Measurements from ENCODE around the gene RPRD1B.

DNA sequence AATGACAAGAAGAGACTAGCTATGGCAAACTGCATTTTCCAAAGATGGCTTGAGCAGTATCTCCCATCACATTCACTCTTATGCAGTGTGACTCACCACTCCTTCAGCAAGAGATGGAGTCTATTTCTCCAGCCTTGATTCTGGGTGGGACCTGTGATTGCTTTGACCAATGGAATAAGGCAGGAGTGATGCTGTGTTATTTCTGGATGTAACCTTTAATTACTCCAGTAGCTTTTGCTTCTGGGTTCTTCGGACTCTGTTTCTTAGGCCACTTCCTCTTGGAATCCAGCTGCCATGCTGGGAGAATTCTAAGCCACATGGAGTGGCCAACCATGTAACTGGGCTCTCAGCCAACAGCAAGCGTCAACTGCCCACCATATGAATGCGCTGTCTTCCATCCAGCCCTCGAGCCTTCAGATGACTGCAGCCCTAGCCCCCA lies 80.8 kb downstream of the RPRD1B start:
- TF ChIP-seq POLR2A (IDR thresholded peaks at IDR 0.05) = no peak
- TF ChIP-seq, protein P1, sequence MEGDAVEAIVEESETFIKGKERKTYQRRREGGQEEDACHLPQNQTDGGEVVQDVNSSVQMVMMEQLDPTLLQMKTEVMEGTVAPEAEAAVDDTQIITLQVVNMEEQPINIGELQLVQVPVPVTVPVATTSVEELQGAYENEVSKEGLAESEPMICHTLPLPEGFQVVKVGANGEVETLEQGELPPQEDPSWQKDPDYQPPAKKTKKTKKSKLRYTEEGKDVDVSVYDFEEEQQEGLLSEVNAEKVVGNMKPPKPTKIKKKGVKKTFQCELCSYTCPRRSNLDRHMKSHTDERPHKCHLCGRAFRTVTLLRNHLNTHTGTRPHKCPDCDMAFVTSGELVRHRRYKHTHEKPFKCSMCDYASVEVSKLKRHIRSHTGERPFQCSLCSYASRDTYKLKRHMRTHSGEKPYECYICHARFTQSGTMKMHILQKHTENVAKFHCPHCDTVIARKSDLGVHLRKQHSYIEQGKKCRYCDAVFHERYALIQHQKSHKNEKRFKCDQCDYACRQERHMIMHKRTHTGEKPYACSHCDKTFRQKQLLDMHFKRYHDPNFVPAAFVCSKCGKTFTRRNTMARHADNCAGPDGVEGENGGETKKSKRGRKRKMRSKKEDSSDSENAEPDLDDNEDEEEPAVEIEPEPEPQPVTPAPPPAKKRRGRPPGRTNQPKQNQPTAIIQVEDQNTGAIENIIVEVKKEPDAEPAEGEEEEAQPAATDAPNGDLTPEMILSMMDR (IDR thresholded peaks at IDR 0.05) = no peak

Measured in esophagus squamous epithelium (tissue), 4 donors.